Activated CD8-positive, alpha-beta memory T cell treated with anti-CD3 and anti-CD28 coated beads, Interleukin-2, amount 50 U/mL, for 1 hour (primary cell): ENCODE results near the gene NINJ2.

Experiments used
- DNase-seq: peaks from one replicate; pipeline ENCODE4 v3.0.0-alpha.2; 2020; ENCODE audit errors: extremely low read depth

The NINJ2 gene

GRCh38 chr12:570435-570920, 92.8 kb downstream of the NINJ2 start:
- DNase-seq = no peak

DNA sequence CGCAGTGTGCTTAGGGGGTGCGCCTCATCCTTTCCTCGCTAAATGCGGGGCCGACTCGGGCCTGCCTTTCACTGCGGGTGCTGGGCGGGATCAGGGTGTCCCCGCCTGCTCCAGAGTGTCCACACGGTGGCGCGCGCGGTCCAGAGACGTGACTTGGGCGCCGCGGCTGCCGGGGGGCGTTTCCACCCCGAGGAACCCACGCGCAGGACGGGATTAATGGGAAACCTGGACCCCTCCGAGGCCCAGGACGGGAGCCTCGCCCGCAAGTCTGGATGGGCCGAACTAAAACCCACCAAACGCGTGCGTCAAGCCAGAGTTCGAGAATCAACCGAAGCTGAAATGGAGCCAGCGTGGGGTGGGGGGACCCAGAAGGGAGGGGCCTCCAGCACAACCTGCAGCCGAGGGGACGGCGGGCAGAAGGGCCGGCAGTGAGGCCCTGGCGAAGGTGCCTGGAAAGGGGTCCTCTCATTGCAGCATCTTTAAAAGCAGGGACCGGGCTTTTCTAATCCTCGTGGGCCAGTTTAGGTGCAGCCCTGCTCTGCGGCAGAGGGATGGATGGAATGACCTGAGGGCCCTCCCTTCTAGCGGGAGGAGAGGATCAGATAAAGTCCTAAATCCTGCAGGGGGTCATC, 93.3 kb downstream of the NINJ2 start:
- peak; percentile 65 for DNase-seq

GRCh38 chr12:569091-569676, 94.1 kb downstream of the NINJ2 start:
- no peak for DNase-seq

GRCh38 chr12:568486-568885, 94.8 kb downstream of the NINJ2 start:
- DNase-seq = no peak

- DNase-seq = no peak
These were observed 97.6 kb downstream of the NINJ2 start for GRCh38 chr12:565589-566105.

GRCh38 chr12:565161-565560, 98.1 kb downstream of the NINJ2 start:
- DNase-seq = no peak

- no peak for DNase-seq
These were observed 99.4 kb downstream of the NINJ2 start for GRCh38 chr12:563787-564298.

DNA sequence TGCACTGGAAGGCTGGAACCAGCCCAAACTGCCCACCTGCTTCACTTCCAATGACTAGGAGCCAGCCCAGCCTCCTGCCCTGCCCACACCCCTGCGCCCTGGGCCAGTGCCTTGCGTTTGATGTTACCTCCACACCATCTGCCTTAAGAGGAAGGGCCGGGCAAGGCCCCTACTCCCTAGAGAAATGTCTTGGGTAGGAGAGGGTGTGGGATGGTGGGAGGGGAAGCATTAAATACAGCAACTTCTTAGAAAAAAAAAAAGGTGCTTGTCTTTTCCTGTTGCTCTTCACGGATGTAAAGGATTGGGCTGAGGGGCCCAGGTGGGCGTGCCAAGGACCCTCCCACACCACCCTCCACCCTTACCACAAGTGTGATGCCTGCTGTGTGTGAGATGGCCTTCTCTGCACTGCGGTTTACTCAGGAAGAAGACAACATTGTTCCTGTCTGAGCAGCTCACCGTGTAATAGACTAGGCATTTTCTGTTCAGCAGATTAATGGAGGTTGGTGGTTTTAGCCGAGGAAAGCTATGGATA, 99.9 kb downstream of the NINJ2 start:
- DNase-seq = peak; percentile 31

GRCh38 chr12:562634-563033, 100.6 kb downstream of the NINJ2 start:
- no peak for DNase-seq

DNA sequence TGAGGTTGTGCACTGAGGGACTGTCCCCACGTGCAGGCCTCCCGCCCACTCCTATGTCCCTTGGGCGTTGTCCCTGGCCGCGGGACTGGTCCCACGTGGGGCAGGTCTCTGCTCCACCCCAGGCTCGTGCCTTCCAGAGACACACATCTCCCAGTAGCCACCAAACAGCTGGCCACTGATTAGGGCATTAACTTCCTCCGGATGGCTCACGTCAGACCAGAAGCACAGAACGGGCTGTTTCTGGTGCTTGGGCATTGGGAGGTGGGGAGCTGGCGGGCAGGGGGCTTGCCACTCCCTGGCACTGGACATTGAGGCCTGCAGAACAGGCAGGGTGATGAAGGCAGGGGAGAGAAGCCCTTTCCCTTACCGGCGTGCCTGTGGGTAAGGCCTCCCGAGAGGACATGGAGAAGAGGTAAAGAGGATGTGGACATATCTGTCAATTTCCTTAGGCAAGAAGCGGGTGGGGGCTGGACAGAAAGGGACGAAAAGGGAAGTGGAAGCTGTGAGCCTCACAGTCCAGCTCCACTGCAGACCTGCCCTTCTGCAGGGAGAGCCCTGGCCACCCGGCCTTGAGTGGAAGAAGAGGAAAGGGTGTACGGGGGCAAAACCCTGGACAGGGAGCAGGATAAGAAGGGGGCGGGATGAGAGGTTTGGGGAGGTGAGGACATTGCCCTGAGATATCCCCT, 101.2 kb downstream of the NINJ2 start:
- no peak for DNase-seq

- DNase-seq = no peak
These were observed 101.9 kb downstream of the NINJ2 start for GRCh38 chr12:561391-561705.

GRCh38 chr12:560691-561390, 102.4 kb downstream of the NINJ2 start:
- no peak for DNase-seq

GRCh38 chr12:559906-560455, 103.3 kb downstream of the NINJ2 start:
- DNase-seq = no peak

- DNase-seq = no peak
These were observed 103.9 kb downstream of the NINJ2 start for GRCh38 chr12:559208-559905.

- no peak for DNase-seq
These were observed 104.7 kb downstream of the NINJ2 start for GRCh38 chr12:558580-558979.

DNA sequence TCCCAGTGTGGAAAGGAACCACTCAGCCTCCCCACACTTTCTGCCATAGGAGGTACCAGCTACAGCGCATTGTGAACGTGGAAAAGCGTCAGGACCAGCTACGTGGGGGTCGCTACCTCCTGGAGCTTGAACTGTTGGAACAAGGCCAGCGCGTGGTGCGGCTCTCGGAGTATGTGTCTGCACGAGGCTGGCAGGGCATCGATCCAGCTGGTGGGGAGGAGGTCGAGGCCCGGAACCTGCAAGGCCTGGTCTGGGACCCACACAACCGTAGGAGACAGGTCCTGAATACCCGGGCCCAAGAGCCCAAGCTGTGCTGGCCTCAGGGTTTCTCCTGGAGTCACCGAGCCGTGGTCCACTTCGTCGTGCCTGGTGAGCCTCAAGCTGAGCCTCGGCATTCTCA, 106.7 kb downstream of the NINJ2 start:
- no peak for DNase-seq

DNA sequence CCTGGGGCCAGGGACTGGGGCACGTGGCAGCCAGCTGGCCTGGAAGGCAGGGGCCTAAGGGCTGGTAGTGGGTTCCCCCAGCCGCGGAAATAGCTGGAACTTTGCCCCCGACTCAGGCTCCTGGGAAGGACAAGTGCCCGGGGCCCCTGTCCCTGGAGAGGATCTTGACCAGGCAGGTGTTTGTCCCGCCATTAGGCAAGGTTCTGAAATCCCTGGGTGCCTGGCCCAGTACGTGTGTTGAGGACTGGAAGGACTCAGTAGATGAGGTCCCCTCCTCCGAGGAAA, 109.3 kb downstream of the NINJ2 start:
- DNase-seq = no peak

- no peak for DNase-seq
These were observed 109.8 kb downstream of the NINJ2 start for GRCh38 chr12:553216-554000.

- DNase-seq = no peak
These were observed 110.8 kb downstream of the NINJ2 start for GRCh38 chr12:552466-552865.

DNA sequence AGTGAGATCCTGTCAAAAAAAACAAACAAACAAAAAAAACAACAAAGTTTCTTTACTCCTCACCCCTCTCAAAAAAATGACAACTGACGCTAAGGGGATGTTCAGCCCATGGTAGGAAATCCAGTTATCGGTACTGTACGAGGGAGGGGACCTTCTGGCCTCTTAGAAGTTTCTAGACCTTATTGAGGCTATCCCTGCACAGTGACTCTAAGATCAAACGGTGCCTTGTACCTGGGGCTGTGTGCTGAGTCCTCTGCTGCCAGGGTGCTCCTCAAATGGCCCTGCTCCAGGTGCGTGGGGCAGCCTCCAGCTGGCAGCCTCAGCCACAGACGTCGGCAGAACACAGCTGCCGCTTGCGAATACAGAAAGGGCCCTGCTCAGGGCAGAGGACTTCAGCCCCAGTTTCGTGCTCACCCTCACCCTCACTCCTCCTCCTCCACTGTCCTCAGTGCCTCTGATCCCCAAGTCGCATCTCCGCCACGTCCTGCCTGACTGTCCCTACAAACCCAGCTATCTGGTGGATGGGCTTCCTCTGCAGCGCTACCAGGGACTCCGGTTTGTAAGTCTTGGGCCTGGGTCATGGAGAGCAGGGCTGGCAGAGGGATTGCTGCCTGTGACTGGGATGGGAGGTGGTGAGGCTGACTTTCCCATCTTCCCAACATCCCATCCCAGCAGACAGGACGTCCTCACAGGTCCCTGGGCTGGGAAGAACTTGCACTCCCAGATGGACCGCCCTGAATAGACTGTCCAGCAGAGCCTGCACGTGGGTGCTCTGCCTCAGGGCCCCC, 112.6 kb downstream of the NINJ2 start:
- no peak for DNase-seq
